ENCODE results near the gene SEMA4B. TPM values are rescaled to one million over a fixed set of nuclear protein-coding genes. Genes with fewer than 3 reads are reported as not detected.

SEMA4B gene
- total RNA-seq, 4 donors from 2014 or later, result 43.1 to 104 (median 59.0) TPM

DNA sequence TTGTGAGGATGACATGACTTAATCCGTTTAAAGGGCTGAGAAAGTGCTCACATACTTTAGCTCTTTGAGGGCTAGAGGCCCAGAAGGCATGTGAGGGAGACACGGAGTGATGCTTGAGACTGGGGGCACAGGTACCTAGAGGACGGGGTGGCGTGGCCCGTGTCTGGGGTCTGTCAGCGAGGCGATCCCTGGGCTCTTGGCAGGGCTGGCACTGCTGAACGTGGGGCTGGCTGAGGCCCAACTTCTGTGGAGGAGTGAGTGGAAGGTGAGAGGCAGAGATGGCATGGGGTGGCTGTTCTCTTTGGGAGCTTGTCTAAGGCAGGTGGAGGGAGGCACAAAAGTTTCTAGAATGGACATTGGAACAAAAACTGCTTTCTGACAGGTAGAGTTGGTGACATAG lies 9.5 kb downstream of the SEMA4B start:
- WGBS, 2 donors, result 73 to 77% methylated on average over 8 of the region's 8 CpGs
- no peak for DNase-seq (ENCODE audit: low spot score in 2 of 2)
- no peaks in the 10 kb centered on the region for H3K9me3 ChIP-seq
- peaks cover 0 to 34% (median 0%) of the 10 kb centered on the region in 3 donors for H3K36me3 ChIP-seq
- TF ChIP-seq, protein P1, sequence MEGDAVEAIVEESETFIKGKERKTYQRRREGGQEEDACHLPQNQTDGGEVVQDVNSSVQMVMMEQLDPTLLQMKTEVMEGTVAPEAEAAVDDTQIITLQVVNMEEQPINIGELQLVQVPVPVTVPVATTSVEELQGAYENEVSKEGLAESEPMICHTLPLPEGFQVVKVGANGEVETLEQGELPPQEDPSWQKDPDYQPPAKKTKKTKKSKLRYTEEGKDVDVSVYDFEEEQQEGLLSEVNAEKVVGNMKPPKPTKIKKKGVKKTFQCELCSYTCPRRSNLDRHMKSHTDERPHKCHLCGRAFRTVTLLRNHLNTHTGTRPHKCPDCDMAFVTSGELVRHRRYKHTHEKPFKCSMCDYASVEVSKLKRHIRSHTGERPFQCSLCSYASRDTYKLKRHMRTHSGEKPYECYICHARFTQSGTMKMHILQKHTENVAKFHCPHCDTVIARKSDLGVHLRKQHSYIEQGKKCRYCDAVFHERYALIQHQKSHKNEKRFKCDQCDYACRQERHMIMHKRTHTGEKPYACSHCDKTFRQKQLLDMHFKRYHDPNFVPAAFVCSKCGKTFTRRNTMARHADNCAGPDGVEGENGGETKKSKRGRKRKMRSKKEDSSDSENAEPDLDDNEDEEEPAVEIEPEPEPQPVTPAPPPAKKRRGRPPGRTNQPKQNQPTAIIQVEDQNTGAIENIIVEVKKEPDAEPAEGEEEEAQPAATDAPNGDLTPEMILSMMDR (IDR thresholded peaks at IDR 0.05), result no peak
- TF ChIP-seq POLR2A (IDR thresholded peaks at IDR 0.05), result no peak
- no peak for TF ChIP-seq EP300 (IDR thresholded peaks at IDR 0.05)
- H3K27me3 ChIP-seq, result no peaks in the 10 kb centered on the region
- peak overlapping the region in 3 of 4 donors; percentile 68 to 72 (median 70) for H3K27ac ChIP-seq
- H3K4me1 ChIP-seq, result peaks cover 0 to 47% (median 37%) of the 10 kb centered on the region in 4 donors
- H3K4me3 ChIP-seq, result no peak overlapping the region

DNA sequence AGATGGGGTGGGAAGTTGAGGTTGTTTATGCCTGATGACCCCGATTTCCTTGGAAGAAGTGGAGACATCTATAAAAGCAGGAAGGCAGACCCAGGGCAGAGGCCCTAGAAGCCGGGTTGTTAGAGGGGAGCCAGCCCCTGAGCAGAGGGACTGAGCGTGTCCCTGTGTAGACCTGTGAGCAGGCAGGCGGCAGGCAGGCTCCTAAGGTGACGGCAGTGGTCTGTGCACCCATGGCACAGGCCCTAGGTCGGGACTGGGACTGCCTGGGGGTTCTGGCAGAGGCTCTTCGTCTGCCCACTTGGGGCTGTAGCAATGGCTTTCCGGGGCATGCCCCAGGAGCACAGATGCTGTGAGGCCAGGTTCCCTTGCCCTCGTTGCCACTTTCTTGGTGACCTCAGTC lies 9.9 kb downstream of the SEMA4B start:
- Histone ChIP-seq H3K36me3 (peaks cover 0 to 31% (median 0%) of the 10 kb centered on the region in 3 donors), H3K27me3 (no peaks in the 10 kb centered on the region), H3K9me3 (no peaks in the 10 kb centered on the region), H3K4me1 (peaks cover 0 to 43% (median 33%) of the 10 kb centered on the region in 4 donors), H3K27ac (peak overlapping the region in 3 of 4 donors; percentile 68 to 72 (median 70)), H3K4me3 (no peak overlapping the region)
- WGBS, 2 donors, result 81 to 85% methylated on average over 8 to 9 of the region's 9 CpGs
- no peak for DNase-seq (ENCODE audit: low spot score in 2 of 2)
- TF ChIP-seq EP300 (IDR thresholded peaks at IDR 0.05), result no peak
- TF ChIP-seq POLR2A (IDR thresholded peaks at IDR 0.05), result no peak
- TF ChIP-seq, protein P1 (IDR thresholded peaks at IDR 0.05), result no peak

DNA sequence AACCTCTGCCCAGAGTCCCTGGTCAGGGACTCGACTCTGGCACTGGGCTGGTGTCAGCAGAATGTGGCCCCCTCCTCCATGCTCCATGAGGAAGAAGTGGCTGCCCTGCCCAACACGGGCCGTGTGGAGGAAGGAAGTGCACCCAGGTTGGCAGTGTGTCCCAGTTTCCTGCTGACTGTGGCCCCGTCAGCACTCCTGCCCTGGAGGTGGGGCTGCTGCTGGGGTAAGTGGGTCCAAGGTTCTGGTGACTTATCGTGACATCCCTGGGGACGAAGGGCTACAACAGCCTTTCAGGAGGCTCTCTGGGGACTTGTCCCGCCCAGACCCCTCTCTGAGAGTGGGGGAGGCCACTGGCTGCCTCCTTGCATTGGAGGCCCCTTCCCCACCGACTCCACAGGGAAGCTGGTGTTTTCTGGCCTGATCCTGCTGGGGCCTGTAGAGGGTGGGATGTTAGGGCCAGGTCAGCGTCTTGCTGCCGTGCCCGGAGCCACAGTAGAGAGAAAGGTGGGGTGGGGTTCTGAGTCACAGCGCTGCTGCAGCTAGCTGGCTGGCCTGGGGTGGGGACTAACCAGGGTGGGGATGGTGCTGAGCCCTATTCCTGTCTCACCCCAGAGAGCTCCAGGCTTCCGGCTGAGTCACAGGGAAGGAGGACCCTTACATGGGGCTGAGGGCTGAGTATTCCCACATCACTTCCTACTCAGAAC lies 10.5 kb downstream of the SEMA4B start:
- no peaks in the 10 kb centered on the region for H3K9me3 ChIP-seq
- H3K27me3 ChIP-seq, result no peaks in the 10 kb centered on the region
- H3K27ac ChIP-seq, result peak overlapping the region in 3 of 4 donors; percentile 68 to 72 (median 70)
- DNase-seq (ENCODE audit: low spot score in 2 of 2), result no peak
- H3K4me3 ChIP-seq, result no peak overlapping the region
- H3K36me3 ChIP-seq, result peaks cover 0 to 26% (median 0%) of the 10 kb centered on the region in 3 donors
- WGBS, 2 donors, result 51 to 60% methylated on average over 11 to 12 of the region's 13 CpGs
- H3K4me1 ChIP-seq, result peaks cover 0 to 41% (median 29%) of the 10 kb centered on the region in 4 donors
- TF ChIP-seq POLR2A (IDR thresholded peaks at IDR 0.05) (no peak), EP300 (IDR thresholded peaks at IDR 0.05) (no peak)
- TF ChIP-seq, protein P1 (IDR thresholded peaks at IDR 0.05), result no peak

DNA sequence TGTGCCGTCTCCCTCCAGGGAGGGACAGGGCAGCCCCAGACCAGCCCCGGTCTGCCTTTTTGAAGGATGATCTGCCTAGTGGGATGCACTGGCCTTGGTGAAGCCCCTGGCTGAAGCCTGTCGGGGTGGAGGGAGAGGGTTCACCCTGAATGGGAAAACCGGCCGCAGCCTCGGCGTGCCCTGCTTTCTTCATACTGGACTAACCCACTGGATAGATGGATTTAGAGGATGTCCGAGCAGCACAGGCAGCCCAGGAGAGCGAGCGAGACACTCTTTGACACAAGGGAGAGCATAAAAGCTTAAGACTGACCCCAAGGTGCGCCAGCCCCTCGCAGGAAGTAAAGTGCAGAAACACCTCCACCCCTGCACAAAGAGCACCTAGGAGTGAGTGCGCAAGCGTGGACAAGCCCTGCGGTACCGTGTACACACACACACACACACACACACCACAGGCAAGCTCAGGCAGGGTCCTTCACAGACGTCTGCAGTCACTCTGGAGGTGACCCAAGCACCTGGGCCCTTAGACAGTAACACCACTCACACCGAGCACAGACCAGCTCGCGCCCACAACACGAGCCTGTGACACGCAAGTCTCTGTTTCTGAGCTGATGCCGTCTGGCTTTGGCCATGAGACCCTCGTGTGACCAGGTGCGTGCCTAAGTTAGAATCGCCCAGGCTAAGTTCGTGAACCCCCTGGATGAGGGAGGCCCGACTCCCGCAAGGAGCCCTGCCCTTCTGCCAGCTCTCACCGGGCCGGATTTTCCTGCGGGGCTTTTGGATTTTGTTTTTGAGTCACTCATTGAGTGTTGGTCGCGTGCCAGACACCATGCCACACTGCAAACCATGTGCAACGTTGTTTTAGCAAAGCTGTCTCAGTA lies 11.3 kb downstream of the SEMA4B start:
- H3K36me3 ChIP-seq, result peaks cover 0 to 24% (median 2%) of the 10 kb centered on the region in 3 donors
- H3K4me1 ChIP-seq, result peaks cover 0 to 41% (median 27%) of the 10 kb centered on the region in 4 donors
- WGBS, 2 donors, result 76 to 77% methylated on average over 31 to 35 of the region's 35 CpGs
- H3K27me3 ChIP-seq, result no peaks in the 10 kb centered on the region
- H3K4me3 ChIP-seq, result no peak overlapping the region
- no peak for TF ChIP-seq EP300 (IDR thresholded peaks at IDR 0.05)
- TF ChIP-seq, protein P1 (IDR thresholded peaks at IDR 0.05), result no peak
- TF ChIP-seq POLR2A (IDR thresholded peaks at IDR 0.05), result no peak
- no peaks in the 10 kb centered on the region for H3K9me3 ChIP-seq
- no peak for DNase-seq (ENCODE audit: low spot score in 2 of 2)
- peak overlapping the region in 3 of 4 donors; percentile 60 to 72 (median 68) for H3K27ac ChIP-seq
